ENCODE results near the gene RSPH6A.
"Not testable (repeated sequence)": the region's sequence is repeated elsewhere in the genome, so short reads cannot be mapped to it uniquely, and the experiment has no call there.

RSPH6A gene

DNA sequence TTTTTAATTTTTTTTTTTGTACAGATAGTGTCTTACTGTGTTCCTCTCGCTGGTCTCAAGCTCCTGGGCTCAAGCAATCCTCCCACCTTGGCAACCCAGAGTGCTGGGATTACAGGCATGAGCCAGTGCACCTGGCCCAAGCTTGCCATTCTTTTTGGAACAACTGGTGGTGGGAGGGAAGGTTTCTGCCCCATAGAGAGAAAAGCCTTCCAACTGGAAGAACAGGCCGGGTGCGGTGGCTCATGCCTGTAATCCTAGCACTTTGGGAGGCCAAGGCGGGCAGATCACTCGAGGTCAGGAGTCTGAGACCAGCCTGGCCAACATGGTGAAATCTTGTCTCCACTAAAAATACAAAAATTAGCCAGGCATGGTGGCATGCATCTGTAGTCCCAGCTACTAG lies 15.6 kb downstream of the RSPH6A start:
- not testable (repeated sequence) for DNase-seq

DNA sequence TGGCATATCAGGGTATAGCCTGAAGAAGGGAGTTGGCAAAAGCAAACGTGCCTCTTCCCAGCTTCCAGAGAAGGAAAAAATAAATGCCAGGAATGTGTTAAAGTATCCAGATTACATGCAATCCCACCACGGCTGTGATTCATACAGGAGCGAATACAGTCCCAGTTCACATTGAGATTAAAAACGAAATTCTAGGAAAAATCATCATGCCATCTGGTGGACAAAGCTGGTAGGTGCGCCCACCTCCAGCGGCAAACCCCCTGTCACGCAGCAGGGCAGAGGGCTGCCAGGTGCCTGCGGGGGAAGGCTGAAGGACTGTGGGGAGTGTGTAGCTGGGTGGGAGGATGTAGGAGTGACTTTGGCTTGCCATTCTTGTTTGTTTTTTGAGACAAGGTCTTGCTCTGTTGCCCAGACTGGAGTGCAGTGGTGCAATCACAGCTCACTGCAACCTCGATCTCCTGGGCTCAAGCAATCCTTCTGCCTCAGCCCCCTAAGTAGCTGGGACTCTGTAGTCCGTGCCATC lies 16.1 kb downstream of the RSPH6A start:
- peak; percentile 27 to 31 for DNase-seq

DNA sequence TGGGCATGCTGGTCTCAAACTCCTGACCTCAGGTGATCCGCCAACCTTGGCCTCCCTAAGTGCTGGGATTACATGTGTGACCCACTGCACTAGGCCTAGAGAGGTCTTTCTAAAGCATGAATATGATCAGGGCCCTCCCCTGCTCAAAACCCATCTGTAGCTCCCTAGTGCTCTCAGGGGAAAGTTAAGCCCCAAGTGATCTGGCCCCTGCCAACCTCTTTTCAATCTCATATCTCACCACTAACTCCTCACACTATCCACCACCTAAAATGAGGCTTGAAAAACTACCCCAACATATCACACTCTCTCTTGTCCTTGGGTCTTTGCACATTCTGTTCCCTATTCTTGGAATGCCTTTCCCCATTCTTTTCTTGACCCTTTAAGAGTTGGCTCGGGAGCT lies 20.5 kb downstream of the RSPH6A start:
- DNase-seq: no peak

DNA sequence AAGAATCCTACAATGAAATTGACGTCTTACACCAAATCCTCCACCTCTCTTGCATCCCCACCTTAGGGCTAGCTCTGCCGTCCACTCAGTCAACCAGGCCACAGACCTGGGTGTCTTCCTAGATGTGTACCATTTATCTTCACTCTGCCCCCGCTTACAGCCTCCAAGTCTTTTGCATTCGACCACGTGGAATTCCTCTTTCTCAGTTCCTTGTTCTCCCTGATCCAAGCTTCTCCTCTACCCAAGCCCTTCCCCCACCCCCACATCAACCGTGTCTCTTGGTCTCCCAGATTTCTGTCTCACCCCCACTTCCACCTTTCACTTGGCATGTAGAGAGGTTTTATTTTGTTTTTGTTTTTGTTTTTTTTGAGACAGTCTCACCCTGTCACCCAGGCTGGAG lies 21.2 kb downstream of the RSPH6A start:
- DNase-seq: no peak

DNA sequence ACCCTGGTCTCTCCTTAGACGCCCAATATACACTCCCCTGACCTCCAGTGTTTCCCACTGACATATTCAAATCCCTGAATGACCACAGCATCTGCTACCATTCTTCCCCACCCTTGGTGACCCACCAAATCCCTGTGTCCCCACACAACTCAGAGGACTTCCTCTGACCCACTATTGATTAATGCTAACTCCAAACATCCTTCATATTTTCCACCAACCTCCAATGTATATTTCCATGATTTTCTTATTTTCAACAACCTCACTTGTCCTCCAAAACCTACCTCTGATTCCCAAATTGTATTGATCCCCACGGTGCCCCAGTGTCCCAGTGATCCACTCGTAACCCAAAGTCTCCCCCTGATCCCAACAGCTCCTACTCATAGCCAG lies 21.9 kb downstream of the RSPH6A start:
- no peak for DNase-seq

DNA sequence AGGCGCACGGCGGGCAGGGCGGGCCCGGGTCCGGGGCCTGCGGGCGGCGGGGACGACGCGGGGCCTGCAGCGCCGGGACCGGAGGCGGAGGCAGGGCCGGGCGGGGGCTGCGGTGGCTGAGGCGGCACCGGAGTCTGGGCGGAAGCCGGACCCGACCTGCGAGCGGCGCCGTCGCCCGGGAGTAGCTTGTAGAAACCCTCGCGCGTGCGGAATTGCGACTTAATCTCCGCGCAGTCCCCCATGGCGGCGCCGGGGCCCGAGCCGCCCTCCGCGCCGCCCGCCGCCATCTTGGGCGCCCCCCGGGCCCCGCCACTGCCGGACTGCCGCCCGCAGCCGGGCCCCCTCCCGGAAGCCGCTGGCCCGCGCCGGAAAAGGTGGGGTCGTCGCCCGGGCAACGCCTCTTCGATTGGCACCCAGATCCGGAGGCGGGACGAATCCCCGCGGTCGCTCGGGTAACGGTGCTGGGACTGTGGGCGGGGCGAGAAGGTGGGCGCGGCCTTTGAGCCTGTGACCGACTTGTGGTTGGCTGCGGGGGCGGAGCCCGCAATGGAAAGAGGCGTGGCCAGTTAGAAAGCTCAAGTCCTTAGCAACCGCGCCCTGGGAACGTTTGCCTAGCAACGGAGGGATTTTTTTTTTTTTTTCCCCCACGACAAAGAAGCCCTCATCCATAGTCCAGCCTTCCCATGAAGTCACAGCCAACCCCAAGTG lies 22.5 kb downstream of the RSPH6A start, which contains the start of gene DMWD:
Gene DMWD, minus strand, starts transcription at position 376 of the 708 bp plus-strand sequence. Its CDS starts 89 bp downstream, at position 287.
- DNase-seq: peak; percentile 65 to 71

DNA sequence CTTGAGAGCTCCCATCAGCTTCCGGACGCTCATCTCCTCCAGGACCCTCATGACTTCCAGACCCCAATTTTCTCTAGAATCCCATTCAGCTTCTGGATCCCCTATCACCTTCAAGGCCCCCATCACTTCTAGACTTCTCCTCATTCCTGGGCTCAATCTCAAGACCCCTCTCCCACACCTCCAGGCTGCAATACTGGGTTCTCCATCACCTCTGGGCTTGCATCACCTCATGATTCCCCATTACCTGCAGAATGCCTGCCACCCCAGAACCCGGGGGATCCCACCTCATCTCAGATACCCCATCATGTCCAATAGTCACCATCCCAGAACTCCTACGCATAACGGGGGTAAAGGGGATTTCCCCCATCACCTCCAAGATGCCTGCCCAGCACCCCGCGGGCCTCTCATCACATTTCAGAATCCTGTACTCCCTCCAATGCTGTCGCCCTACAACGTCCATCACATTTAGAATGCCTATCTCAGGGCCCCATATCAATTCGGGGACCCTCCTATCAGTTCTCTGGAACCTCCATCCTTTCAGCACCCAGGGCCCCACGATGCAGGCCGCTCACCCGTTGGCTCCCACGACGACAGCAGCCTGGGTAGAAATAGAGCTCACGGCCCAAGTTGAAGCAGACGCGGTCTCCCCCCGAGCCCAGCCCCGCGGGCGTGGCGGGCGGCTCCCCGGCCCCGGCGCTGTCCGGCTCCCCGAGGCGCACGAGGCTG lies 23.2 kb downstream of the RSPH6A start:
- no peak for DNase-seq

DNA sequence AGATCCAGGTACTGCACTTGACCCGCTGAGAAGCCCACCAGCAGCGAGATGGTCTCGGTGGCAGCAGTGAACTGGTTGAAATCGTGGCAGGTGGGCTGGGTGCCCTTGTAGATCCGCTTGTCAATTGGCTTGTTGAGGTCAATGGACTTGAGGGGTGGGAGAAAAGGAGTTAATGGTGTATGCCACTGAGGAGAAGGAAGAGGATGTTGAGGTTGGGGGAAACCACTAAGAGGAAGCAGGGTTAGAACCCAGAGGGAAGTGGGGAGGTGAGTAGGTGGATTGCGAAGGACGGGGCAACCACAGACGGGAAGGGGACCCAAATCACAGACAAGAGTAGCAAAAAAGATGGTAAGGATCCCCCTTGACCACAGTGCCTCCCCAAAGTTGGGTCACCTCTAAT lies 24.2 kb downstream of the RSPH6A start:
- peak; percentile 89 to 92 for DNase-seq

DNA sequence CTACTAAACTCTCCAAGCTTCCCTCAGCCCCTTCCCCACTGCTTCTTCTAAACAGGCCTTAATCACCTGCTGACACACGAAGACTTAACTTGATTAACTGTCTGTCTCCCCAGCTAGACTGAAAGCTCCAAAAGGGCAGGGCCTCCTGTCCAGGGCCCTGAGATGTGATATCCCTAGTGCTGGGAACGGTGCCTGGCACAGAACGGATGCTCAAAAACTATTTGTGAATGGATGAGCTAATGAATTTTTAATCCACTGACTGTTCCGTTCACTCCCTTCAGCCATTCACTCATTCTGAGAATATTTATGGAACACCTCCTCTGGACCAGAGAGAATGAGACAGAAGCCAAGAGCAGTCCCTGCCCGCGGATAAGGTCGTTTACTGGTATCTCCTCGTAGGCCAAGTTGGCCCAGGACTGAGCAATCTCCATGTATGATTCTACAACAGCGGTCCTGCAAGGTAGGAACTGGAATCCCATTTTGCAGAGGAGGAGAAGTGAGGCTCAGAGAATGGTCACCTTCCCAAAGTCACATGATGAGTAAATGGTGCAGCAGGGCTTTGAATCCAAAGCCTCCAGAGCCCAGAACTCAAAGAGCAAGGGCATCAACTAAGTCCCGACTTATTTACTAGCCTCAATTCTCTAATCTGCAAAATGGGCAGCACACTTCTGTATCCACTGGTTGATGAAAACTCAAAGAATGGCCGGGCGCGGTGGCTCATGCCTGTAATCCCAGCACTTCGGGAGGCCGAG lies 25.9 kb downstream of the RSPH6A start:
- no peak for DNase-seq

DNA sequence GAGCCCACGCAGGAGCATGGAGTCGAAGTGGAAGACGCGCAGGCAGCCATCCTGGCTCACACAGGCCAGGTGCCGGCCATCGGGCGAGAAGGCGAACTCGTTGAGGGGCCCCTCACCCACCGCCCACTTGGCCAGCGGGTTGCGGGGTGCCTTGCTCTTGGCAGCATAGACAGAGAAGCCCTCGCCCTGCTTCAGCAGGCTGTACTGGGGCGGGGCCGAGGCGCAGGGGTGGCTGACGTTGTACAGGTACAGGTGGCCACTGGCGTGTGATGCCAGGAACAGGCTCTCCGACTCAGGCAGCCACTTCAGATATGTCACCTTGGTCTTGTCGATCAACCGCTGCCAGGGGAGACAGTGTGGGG lies 28.6 kb downstream of the RSPH6A start:
- no peak for DNase-seq

DNA sequence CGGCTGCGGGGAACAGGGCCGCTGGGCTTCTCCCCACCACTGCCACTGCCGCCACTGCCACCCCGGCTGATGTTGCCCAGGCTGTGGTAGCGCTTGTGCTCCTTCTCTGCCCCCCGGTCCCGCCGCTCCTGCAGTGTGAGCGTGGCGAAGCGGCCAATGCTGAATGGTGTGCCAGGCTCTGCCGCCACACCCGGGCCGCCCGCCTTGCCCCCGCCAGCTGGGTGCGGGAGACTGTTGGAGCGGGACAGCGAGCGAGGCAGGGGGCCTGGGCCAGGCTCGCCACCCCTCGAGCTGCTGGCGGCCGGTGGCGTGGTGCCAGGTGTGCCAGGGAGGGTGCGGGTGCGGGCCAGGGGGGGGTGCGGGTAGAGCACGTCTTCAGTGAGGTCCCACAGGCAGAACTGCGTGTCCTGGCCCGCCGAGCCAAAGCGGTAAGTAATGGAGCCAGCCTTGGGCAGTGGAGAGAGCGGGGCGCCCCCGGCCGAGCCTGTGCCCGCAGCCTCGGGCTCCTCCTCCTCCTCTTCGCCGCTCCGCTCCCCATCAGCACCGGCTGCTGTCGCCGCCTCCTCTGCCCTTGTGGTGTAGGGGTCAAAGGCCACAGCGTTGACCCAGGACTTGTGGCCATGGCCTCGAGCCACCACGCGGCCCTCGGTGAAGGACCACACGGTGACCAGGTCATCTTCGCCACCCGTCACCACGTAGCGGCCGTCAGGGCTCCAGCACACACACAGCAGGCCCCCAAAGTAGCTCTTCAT lies 29.2 kb downstream of the RSPH6A start:
- no peak for DNase-seq

DNA sequence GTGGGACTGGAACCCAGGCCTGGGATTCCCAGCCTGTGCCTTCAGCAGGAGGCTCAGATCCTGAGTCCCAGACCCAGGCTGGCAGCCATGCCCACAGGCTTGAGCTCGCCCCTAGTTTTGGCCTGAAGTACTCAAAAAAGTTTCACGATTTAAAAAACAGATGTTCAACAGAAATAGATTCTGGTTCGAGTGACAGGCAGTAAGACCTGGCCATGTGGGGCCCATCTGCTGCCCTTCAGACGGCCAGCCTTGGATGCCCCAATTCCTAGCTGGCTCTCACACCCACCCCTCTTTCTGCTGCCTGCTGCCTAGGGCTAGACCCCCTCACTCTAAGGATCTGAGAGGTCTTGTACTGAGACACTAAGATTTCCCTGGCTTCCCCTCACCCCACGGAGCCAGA lies 30.0 kb downstream of the RSPH6A start:
- DNase-seq: no peak

DNA sequence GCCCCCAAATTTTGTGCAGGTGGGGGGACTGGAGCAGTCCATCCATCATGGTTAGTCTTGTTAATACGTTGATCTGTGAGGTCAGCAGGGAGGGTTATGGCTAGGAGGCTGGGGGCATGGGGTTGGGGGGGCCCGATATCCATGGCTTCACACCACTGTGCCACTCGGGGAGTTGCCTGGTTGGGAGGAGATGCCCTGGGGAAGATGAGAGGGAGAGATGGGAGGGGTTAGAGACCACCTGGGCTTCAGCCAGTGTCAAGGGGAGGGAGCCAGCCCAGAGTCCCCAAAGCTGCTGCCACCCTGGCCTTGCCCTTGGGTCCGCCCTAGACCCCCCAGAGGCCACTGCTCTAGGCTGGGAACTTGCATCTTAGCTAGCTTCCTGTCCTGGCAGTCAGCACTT lies 31.0 kb downstream of the RSPH6A start:
- DNase-seq: no peak

DNA sequence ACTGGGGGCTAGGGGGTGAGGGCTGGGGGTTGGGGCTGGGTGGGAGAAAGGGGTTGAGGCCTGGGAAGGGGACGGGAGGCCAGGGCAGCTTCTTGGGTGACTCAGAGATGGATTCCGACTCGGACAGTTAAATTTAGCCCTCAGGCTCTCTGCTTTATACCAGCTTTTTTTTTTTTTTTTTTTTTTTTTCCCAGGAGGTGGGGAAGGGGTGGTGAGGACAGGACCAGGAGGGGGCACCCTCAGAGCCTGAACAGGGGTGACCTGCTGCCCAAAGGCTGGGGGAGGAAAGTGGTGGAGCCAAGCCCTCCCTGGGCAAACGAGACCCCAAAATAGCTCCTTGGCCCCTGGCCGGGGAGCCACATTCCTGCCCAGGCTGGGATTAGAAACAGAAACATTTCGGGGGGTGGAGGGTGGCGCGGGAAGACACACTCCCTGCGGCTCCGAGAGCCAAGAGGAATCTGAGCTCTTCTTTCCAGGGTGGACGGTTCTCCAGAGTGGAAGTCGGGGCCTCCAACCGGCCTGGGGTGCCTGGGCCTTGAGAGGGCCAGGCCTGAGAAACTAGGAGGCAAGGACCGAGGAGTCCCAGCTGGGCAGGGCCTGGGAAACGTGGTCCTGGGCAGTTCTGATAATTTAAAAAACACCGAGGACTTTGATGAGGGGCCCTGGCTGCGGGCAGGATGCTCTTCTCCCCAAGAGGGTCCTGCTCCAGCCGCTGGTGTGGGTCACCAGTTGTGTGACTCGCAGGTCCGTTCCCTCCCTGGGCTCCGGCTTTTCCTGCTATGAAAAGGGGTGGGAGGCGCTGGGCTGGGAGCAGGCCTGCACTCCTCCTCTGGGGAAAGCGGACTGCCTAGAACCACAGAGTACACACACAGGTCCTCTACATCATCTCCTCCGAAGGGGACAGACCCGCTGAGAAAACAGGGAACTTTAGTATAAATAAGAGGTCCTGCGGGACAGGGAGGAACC lies 32.0 kb downstream of the RSPH6A start:
- DNase-seq: no peak

DNA sequence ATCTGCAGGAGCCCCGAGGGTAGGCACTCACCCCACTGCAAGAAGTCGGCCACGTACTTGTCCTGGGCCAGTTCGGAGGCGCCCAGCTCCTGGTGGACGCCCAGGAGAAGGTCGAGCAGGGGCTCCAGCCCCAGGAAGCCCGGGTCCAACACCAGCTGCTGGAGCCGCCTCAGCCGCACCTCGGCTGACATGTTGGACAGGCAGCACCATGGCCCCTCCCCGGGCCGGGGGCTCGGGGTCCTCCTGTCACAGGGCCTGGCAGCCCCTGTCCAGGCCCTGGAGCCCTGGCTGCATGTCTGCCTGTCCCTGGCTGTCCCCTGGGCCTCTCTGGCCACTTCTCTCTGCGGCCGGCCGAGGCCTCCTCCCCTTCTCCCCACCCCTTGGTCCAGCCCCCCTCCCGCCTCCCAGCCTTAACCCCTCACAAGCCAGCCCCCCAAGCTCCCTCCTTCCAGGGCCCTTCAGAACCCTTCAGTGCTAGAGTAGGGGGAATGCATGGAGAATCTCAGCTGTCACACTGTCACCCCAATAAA lies 32.9 kb downstream of the RSPH6A start, which contains the start of gene DMPK:
Gene DMPK, minus strand, starts transcription at position 329 of the 530 bp plus-strand sequence. Its CDS starts 138 bp downstream, at position 191.
- DNase-seq: no peak

DNA sequence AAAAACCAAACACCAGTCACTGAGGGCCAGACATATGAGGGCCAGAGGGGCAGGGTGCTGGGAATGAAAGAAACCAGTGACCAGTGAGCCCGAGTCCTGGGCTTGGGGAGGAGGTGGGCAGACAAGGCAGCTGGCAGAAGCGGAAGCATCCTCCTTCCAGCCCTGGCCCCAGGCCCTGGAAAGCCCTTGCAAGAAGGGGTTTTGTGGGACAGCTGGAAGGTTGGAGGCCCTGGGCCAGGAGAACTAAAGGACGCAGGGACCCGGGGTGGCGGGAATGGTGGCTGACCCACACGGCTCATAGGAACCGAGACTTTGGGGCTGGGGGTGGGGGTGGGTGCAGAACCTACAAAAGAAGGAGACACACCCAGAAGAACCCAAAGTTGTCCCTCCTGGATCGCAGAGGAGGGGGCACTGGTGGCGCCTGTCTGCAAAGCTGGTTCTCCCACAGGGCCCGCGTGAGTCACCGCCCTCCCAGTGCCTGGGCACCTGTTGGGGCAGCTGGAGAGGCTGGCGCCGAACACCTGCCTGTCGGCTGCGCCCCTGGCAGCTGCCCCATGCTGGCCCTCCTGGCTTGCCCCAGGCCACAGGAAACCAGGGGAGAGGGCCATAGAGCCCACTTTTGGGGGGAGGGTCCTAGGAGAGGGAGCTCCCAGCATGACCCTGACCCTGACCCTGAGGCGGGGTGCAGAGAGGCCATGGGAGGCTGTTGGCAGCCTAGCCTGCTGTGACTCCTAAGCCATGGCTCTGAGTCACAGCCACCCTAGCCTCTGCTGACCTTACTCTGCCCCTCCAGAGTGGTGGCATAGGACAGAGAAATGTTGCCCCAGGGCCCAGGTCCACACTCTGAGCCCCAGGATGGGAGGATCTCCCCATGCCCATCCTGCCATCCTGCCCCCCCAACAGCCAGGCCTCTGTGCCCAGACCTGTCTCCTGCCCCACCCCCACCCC lies 33.6 kb downstream of the RSPH6A start:
- DNase-seq: no peak

DNA sequence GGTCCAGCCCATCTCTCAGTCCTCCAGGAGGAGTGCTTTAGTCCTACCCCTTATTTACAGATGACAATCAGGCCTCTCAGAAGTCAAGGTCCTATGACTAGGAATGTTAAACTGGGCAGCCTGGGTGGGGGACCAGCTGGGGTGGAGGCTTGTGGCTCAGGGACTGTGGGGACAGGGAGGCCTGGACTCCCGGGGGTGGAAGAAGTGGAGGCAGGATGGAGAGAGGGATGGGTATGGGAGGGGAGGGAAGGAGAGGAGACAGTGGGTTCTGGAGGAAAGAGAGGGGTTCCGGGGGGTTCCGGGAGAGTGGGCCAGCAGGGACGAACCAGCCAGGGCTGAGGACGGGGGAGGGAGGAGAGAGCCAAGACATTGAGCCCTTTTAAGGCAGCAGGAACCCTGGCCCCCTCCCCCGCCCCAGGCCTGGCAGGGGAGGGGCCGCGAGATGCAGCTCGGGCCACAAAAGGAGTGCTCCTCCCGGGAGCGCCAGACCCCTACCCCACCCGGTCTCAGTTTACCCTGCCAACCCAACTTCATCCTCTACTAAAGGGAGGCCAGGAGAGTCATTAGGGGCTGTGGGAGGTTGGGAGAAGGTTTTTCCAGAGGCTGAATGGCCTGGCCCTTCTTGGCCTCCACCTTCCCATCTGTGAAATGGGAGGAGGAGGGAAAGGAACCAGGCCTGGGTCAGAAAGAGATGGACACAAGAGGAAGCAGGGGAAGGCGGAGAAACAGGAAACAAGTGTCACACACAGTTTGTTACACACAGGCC lies 34.5 kb downstream of the RSPH6A start:
- DNase-seq: no peak

DNA sequence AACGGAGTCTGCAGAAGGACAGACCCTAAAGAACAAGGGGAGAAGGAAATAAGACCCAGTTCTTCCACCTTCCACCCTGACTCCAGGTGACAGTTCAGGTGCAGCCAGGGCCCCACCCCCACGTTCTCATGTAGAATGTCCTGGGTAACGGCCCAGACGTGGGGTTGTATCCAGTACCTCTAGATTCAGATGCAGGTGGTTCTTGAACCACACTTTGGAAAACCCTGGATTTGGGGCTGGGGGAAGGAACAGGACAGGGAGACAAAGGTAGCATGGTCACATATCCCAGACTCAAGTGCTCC lies 35.0 kb downstream of the RSPH6A start:
- DNase-seq: no peak

Data from AML-193 (cell line).